DMS79 treated with DMSO at 0.1 percent for 48 hours (cell line): ENCODE measurements around the gene FAM53B.

Experiments
- DNase-seq: peaks from one replicate; lab custom pipeline; 2025; lab: John Stamatoyannopoulos, UW

FAM53B gene

DNA sequence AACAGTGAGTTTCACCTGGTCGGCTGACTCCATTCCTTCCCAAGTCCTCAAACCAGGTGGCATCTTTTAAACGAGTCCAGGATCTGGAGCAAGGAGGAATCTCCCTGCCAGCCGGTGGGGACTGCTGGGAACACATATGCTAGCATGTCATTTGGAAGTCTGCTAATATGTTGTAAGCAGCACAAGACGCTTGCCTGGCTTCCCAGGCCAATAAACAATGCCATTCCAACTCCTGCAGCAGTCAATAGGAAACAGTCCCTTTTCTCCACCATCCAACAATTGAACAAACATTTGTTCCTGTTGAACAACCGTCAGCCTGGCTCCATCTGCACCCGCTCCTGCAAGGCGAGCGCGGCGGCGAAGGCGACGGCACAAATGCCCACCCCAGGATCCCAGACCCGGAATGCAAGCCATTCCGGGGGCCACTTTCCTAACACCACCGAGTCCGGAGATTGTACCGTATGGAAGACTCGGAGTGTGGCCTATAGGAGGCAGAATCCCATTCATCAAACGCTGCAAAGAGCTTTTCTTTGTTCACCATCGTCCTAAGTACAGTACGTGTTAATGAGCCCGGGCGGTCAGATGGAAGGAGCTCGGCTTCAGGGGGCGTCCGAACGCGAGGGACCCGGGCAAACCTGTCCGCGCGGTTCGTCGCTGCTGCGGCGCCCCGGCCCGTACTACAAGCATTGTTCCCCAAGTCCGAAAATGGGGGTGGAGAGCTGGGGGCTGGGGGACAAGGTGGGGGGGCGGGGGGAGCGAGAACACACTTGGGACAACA lies 1.6 kb downstream of the FAM53B start:
- peak; percentile 39 for DNase-seq

DNA sequence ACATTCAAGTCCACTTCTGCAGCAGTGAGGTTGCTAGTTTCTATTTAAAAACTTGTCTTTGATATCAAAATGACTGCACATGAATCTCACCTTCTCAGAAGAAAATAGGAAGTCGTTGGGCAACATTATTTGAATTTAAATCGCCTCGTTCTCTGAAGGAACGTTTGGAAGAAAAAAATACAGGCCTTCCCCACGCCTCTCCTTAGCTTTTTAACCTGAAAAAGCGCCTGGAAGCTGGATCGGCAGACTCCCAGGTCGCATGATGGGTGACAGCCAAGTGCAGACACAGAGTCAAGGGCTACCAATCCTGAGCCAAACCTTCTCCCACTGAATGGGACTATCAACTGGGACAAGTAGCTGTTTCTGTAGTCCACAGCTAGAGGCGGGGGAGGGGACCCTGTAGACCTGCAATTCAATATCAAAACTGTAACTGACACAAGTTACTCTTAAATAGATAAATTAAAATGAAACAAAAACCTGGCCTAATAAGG lies 2.2 kb downstream of the FAM53B start:
- peak; percentile 39 for DNase-seq

GRCh38 chr10:124741281-124741921 lies 2.8 kb downstream of the FAM53B start:
- DNase-seq, result peak; percentile 70

DNA sequence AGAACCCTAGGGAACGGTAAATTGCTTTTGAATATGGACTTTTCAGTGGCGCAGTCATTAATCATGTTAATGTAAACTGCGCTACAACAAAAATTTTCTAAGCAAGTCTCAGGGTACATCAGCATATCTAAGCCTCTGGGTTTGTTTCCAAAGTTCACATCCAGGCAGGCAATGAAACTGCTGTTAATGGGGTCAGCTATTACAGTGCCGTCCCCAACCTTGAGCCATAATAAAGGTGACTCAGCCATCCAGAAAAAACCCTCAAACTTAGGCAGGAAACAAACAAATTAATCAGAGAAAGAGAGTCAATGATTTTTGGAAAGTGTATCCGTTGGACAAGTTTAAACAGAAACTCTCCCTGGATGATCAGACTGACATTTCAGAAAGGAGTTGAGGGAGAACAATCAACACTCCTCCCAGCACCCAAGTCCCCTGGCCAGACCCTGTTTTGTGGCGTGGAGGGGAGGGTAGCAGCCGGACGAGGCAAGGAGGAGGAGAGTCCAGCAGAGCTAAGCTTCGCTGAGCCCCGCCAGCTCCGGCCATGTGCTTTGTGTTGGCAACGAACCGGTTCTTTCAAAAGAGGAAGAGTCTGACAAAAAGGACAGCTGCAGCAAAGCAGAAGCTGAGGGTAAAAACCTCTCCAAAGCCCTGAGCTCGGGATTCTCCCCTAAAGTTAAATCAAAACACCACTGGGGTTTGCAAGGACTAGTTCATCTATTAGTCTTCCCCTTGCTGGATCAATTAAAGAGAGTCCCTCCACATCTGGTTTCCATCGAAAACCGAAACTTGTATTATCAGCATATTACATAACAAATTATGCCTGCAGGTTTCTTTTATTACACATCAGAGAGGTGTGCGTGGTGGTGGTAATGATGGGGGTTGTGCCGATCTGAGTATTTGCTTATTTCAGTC lies 3.6 kb downstream of the FAM53B start:
- DNase-seq, result no peak

DNA sequence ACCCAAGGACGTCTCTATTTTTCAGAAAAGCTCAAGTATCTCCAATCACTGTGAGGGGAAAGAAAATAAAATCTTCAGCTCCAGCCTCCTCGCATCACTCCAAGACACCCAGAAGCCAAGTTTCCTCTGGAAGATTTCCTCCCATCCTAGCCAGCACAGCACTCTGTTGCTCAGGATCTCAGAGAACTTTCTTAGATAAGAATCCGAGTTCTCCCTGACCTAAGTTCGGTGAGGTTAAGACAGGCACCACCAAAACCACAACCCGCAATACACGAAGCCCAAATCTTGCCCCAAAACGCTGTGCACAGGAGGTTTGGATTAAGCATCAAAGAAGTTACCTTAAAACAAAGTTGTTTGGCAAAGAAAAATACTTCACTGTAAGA lies 4.2 kb downstream of the FAM53B start:
- no peak for DNase-seq

DNA sequence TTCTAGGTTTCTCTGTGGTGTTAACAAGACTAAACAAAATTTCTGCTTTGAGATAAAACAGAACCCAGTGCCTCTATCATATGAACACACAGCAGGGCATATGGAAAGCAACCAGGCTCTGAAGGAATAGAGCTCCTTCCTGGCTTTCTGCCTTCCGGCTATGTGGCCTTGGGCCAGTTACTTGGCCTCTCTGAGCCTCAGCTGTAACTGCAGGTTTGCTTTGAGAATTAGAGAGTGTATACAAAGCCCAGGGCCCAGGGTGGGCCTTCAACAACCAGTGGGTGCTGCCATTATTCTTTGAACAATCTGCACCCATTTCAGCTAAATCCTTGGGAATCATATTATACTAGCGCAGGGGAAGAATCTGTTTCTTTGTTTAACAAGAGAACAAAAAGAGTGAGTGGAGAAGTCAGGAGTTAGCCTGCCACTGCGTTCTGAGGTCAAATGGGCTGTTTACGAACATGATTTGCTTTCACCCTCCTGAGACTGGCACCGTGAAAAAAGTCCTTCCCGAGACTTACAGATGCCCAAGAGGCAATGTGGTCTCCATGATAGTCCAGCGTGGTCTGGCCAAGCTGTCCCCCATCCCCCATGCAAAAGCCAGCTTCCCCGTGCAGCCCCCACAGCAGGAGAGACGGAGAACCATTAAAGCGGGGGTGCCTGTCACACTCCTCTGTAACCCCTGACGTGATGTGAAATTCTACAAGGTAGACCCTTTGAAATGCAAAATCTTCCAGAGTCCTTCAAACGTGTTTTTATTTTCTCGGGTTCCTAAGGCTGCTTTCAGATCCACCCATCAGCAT lies 4.9 kb downstream of the FAM53B start:
- no peak for DNase-seq

- no peak for DNase-seq
Measured at GRCh38 chr10:124738441-124738840, 5.7 kb downstream of the FAM53B start.

DNA sequence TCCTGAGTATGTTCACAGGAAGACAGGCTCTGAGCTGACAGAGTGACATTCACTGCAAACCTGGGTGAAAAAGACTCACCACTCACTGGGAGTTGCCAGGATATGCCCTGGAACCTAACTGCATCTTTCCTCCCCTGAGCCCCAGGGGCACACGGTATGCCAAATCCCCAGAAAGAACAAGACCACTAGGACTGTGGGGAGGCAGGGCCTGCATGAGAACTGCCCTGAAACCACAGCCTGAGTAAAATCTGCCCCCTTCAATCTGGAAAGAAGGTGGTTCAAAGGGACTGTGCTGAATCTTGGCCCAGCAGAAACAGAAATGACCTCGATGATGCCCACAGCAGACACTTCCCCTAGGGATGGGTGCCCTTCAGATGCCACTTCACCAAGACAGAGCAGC lies 6.5 kb downstream of the FAM53B start:
- DNase-seq, result no peak

- DNase-seq, result no peak
Measured at GRCh38 chr10:124737221-124737620, 7.0 kb downstream of the FAM53B start.

- DNase-seq, result no peak
Measured at GRCh38 chr10:124736491-124737136, 7.6 kb downstream of the FAM53B start.

- DNase-seq, result no peak
Measured at GRCh38 chr10:124735491-124736286, 8.5 kb downstream of the FAM53B start.

DNA sequence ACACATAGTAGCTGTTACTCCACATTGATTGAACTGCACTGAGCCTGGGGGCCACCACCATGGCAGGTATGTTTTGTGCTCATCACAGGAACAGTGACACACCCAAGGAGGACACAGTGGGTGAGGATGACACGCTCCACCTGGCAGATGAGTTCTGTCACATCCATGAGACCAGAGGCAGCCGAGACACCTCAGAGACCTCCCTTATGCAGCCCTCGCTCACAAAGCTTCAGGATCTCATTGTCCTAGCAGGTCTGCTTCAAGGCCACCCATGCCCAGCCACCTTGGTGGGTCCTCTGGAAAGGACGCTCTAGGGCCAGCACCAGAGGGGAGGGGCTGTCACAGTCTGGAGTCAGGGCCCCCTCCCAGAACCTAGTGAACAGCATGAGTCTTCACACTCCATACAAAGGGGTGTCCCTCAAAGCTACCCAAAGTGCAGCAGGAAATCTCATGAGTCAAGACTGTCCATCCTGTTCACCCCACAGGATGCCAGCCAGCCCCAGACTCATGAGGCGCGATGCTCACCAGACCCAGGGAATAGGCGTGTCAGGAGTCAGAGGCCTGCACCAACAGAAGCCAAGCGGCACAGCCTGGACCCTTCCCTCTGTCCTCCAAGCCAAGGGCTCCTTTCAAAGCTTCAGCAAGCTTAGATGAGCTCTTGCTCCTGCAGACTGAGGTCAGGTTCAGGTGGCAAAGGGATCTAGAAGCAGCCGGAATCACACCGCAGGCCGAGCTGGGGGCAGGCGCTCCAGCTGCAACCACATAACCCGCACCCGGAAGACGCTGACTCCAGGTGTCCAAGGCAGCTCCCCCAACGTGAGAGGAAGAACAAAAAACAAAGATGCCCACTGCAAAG lies 9.6 kb downstream of the FAM53B start:
- no peak for DNase-seq

DNA sequence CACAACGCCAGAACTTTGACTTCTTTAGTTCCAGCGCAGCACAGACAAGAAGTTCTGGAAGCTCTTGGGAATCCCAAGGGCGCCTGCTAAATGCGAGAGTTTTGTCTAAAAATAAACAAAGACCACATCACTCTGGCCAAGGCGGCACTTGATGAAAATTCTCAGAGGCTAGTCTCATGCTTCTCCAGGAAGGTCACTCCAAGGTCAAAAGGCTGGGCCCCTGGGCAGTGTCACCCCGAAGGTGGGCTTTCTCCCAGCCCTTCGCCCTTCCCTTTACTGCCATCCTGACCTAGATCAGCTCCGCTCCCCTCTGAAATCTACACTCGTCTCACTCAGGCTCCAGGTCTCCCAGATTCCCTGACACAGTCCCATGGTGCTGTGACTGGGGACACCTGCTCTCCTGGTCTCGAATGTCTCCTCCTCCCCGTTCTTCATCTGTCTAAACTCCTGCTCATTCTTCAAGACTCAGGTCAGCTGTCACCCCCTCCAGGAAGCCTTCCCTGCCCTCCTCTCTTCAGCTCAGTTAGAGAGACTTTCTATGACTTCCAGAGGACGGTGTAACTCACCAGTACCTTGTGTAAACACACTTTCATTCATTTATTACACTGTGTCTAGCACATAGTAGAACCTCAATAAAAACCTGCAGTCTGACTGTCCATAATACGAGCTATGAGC lies 10.5 kb downstream of the FAM53B start:
- DNase-seq, result no peak

GRCh38 chr10:124732931-124733570 lies 11.1 kb downstream of the FAM53B start:
- no peak for DNase-seq

GRCh38 chr10:124731551-124731950 lies 12.6 kb downstream of the FAM53B start:
- no peak for DNase-seq

GRCh38 chr10:124730790-124731189 lies 13.4 kb downstream of the FAM53B start:
- no peak for DNase-seq

- DNase-seq, result no peak
Measured at GRCh38 chr10:124728830-124729661, 15.1 kb downstream of the FAM53B start.
